OCI-M1 (cell line): ENCODE results near the gene INCA1.
"Not testable (repeated sequence)": the region's sequence is repeated elsewhere in the genome, so short reads cannot be mapped to it uniquely, and the experiment has no call there.

Source experiments
- DNase-seq: peaks from one replicate; lab custom pipeline; 2025; lab: John Stamatoyannopoulos, UW

INCA1 gene, protein sequence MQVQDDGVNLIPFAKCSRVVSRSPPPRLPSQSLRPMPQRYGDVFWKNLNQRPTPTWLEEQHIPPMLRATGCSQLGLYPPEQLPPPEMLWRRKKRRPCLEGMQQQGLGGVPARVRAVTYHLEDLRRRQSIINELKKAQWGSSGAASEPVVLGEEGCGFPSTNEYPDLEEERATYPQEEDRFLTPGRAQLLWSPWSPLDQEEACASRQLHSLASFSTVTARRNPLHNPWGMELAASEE

DNA sequence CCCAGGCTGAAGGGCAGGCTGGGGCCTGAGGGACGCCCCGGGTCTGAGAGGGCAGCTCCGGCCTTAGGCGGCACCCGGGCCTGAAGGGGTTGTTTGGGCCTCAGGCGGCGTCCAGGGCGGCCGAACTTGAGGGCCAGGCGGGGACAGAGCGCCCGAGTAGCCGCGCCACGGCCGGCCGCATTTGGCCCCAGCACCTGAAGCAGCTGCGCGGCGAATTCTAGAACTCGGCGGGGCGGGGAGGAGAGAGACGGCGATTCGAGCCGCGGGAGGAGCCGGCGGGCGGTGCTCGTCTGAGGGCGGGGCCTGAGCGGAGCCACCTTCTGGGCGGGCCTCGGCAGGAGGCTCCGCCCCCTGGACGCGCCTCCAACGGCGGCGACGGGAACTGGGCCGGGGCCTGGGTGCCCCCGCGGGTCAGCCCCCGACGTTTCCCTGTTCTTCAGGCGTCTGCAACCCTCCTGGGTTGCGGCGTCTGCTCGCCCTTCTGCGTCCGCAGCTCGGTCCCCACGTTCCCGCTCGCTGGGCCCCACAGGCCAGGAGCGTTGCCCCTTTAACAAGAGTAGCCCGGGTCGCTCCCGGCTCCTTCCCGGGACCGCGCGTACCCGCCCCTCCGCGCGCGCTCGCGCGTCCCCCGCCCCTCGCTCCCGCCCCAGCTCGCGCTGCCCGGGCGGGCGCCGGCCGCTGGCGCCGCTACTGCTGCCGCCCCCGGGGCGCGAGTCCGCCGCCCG is at the start of gene INCA1, which contains the start of gene KIF1C:
Gene INCA1, minus strand, starts transcription at position 221 of the 725 bp plus-strand sequence. CDS start 3,085 bp downstream, outside the sequence.
Gene KIF1C, plus strand, starts transcription at position 649 of the 725 bp plus-strand sequence. CDS start 2,297 bp downstream, outside the sequence.
- DNase-seq, result peak; percentile 98

DNA sequence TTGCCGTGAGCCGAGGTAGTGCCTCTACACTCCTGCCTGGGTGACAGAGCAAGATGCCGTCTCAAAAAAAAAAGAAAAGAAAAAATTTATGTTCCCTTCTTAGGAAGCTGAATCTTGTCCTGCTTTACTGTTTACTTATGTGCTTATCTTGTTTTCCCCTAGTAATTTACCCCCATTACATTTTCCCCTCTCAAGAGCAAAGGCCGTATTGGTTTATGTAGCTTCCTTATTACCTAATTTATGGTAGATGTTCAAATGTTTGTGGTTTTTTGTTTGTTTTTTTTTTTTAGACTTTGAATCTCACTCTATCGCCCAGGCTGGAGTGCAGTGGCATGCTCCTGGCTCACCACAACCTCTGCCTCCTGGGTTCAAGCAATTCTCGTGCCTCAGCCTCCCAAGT is 48.2 kb upstream of the INCA1 start:
- no peak for DNase-seq

DNA sequence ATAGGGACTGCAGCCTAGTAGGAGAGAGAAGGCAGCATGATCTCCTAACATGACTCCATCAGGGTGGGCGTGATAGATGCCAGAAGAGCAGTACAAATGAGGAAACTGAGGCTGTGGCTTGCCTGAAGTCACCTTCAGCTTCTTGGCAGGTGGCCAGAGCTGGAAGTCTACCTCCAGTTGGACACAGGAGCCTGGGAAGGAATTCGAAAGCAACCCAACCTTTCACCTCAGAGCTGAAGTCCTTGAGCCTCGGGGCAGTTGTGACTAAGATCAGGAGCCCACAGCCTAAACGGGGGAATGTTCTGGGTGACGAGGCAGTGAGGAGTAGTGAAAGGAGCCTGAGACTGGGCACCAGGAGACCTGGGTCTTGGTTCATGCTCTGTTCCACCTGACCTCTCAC is 47.3 kb upstream of the INCA1 start:
- no peak for DNase-seq

DNA sequence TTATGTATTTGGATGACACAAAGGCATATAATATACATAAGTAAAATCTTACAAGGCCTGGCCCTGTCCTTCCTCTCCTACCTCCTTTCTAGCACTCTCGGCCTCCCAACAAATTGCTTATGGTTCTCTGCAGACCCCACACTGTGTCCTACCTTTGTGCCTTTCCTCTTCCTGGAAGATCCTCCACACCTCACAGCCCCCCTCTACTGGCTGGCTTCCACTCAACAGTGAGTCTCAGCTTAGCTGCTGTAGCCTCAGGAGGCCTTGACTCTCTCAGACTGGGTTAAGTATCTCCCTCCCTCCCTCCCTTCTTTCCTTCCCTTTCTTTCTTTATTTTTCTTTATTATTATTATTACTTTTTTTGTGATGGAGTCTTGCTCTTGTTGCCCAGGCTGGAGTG is 46.2 kb upstream of the INCA1 start:
- DNase-seq, result no peak

DNA sequence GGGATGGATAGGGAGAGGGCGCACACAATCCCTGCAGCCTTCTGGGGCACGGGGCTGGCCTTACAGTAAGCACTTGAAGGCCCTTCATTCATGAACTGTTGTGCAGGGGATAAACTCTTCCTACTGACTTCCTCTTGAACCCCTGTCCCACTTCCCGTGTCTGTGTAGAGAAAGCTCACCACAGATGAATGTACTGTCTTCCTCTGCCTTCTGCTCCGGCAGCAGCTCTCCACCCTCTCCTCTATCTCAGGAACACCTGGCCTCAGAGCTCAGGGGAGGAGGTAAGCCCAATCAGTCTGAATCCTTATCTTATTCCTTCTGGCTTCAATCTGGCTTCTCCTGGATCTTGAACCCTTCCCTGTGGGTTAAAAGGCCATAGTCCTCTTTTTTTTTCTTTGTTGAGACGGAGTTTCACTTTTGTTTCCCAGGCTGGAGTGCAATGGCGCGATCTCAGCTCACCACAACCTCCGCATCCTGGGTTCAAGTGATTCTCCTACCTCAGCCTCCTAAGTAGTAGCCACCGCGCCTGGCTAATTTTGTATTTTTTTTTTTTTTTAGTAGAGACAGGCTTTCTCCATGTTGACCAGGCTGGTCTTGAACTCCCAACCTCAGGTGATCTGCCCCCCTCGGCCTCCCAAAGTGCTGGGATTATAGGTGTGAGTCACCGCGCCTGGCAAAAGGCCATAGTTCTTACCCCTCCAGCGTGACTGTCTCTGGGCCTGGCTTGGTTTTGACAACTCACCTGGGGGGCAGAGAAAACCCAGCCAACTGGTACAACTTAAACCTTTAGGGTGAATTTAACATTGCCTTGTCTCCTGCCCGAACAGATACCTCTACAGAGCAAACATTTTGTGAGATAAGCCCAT is 45.1 kb upstream of the INCA1 start:
- DNase-seq, result peak; percentile 73

DNA sequence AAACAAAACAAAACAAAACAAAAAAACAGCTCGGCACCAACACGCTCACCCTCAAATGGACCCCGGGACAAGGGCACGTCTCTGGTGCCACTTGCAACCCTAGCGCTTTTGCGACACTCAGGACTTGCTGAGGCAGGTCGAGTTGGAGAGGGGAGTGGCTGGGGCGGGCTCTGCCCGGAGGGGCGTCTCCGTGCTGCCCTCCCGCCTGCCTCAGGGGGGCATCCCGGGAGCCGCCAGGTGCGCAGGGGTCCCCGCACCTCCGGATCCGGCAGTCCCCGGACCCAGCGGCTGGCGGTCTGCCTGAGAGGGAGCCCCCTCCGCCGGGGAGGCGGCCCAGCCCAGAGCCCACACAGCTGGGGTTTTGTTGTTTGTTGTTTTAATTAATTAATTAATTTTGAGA is 38.0 kb upstream of the INCA1 start, which contains the start of gene SLC52A1:
Gene SLC52A1, minus strand, starts transcription at position 112 of the 400 bp plus-strand sequence. CDS start 820 bp downstream, outside the sequence.
- no peak for DNase-seq

DNA sequence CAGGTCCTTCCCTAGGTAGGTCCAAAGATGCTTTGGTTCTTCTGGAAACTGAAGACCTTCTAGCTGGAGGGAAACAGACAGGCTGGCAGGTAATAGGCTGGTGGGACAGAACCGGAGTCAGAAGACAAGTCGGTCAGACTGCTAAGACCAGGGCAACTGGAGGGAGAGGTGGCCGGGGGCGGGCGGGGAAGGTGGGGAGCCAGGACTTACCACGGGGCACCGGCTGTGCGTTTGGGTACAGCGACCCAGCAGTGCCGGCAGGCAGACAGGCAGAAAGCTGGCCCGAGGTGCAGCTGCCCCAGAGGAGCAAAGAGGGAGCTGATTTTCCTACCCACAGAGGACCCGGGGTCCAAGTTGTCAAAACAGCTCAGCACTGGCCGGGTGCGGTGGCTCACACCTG is 37.3 kb upstream of the INCA1 start:
- no peak for DNase-seq

DNA sequence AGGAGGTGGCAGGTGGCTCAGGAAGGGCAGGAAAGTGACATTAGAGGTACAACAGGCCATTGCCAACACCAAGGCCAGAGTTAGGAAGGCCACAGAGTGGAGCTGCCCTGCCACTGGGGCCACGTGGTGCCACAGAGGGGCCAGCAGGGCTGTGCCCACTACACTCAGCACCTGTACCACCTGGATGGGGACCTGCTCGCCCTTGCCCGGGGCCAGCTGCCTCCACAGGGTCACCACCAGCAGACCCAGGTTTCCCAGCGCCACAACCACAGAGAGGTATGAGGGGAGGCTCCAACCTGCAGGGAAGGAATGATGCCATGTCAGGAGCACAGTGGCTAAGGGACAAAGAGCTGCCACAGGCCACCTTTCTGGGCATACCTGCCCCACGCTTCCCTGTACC is 36.7 kb upstream of the INCA1 start:
- DNase-seq, result no peak

DNA sequence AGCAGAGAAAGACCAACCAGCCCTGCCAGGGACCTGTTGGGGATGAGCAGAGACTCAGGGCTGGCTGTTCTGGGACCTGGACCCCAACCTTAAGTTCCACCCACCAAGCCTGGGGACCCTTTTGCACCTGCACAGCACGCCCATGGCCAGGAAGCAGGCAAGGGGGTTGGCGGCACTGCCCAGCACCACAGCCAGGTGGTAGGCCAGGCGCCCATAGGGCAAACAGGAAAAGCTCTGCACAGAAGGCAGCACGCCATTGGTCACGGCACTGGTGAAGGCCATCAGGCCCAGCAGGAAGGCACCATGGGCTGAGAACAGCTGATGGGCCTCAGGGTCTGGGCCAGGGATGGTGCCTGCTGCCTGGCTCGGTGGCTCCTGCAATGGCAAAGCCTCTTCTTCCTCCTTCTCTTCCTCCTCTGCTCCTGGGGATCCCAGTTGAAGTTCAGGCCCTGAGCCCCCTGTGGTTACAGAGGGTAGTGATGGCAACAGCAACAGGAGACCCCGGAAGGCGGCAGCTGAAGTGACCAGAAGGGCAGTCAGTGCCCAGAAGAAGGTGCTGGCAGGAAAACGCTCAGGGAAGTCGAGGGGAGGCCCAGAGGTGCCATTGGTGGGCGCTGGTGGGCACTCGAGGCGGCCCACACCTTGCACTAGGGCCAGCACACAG is 36.2 kb upstream of the INCA1 start:
- DNase-seq, result no peak

DNA sequence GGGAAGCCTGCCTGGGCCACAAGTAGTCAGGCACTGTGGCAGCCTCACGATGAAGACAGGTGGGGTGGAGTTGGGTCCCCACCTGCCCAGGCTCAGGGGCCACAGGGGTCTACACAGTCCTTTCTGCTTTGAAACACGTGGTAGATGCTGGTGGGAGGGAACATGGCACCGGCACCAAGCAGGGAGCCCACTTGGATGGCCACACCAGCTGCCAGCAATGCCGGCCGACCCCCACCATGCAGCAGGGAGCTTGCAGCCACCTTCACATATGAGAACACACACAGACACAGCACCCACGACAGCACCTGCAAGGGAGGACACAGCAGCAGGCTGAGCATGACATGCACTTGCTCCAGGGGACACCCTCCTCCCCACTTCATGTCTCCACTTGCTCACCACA is 35.5 kb upstream of the INCA1 start:
- no peak for DNase-seq

DNA sequence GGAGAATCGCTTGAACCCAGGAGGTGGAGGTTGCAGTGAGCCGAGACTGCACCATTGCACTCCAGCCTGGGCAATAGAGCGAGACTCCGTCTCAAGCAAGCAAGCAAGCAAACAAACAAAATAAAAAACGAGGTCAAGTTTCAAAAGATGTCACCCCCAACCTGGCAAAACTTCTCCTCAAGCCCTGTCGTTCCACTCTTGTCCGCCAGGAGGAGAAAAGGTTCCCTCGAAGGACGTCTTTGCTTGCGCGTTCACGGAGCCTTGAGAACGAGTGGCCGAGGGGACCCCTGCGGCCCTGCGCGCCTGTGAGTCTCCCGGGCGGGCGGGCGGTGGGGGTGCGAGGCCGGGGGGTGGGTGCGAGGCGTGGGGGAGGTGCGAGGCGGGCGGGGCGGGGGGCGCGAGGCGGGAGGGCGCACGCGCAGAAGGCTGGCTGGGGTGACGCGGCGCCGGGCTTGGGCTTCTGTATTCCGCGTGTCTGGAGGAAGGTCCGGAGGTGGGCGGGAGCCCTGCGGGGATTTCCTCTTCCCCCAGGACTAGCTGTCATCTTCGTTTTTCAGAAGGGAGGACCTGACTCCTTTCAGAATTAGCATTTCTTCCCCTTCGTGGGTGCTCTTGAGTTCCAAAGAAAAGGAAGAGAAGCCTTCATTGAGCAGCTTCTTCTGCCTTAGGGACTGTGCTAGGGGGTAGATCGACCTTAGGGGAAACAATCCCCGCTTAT is 34.2 kb upstream of the INCA1 start:
- DNase-seq, result peak; percentile 93

DNA sequence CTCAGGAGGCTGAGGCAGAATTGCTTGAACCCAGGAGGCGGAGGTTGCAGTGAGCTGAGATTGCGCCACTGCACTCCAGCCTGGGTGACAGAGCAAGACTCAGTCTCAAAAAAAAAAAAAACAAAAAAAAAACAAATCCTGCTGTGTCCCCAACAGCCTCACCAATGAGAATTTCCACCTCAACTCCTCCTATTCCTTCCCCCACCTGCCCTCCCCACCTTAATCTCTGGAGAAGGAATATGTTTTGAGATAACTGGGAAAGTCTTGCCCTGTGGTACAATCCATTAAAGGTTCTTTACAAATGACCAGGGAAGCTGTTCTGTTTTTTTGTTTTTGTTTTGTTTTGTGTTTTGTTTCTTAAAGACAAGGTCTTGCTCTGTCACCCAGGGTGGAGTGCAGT is 32.8 kb upstream of the INCA1 start:
- DNase-seq, result not testable (repeated sequence)

DNA sequence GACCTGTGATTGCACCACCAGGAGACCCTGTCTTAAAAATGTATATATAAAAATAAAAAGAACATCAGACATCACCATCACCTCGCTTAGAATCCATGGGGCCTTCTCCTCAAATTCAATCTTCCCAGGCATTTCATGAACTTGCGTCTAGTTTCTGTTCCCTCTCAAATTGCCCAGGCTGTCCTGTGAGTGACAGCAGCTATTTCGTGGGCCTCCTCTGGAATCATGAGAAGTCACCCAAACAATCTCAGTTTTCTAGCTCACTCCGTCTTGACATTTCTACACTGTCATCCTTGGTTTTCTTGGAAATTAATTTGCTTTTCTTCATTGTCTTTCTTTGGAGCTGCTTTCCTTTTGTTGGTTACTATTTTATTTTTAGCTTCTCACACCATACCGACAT is 30.6 kb upstream of the INCA1 start:
- DNase-seq, result no peak

DNA sequence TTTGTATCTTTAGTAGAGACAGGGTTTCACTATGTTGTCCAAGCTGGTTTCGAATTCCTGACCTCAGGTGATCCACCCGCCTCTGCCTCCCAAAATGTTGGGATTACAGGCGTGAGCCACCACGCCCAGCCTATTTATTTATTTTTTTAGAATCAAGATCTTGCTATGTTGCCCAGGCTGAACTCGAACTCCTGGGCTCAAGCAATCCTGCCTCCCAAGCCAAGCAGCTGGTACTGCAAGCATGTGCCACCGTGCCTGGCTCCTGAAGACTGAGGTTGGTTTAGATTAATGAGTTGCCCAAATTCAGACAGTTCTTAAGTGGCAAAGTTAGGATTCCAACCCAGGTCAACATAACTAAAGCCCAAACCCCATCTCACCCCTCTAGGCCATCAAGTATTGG is 30.0 kb upstream of the INCA1 start:
- DNase-seq, result no peak

DNA sequence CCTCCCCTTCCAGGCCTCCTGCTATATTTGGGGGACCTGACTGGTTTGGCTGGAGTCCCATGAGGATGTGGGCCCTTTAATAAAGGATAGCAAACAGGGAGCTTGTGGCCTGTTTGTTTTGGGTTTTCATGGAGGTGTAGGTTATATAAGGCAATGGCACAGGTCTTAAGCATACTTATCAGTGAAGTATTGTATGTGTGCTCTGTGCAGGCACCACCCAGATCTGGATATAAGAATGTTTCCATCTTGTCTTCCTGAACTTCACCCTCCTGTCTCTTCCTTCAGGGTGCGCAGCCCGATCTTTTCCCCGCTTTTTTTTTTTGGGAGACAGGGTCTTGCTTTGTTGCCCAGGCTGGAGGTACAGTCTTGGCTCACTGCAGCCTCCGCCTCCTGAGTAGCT is 27.3 kb upstream of the INCA1 start:
- no peak for DNase-seq

DNA sequence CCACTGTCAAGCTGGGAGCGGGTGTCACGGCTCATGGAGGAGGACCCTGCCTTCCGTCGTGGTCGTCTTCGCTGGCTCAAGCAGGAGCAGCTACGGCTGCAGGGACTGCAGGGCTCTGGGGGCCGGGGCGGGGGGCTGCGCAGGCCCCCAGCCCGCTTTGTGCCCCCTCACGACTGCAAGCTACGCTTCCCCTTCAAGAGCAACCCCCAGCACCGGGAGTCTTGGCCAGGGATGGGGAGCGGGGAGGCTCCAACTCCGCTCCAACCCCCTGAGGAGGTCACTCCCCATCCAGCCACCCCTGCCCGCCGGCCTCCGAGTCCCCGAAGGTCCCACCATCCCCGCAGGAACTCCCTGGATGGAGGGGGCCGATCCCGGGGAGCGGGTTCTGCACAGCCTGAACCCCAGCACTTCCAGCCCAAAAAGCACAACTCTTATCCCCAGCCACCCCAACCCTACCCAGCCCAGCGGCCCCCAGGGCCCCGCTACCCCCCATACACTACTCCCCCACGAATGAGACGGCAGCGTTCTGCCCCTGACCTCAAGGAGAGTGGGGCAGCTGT is 26.3 kb upstream of the INCA1 start:
- DNase-seq, result no peak

DNA sequence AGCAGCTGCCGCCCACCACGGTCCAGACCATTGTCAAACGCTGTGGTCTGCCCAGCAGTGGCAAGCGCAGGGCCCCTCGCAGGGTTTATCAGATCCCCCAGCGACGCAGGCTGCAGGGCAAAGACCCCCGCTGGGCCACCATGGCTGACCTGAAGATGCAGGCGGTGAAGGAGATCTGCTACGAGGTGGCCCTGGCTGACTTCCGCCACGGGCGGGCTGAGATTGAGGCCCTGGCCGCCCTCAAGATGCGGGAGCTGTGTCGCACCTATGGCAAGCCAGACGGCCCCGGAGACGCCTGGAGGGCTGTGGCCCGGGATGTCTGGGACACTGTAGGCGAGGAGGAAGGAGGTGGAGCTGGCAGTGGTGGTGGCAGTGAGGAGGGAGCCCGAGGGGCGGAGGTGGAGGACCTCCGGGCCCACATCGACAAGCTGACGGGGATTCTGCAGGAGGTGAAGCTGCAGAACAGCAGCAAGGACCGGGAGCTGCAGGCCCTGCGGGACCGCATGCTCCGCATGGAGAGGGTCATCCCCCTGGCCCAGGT is 24.9 kb upstream of the INCA1 start:
- no peak for DNase-seq

DNA sequence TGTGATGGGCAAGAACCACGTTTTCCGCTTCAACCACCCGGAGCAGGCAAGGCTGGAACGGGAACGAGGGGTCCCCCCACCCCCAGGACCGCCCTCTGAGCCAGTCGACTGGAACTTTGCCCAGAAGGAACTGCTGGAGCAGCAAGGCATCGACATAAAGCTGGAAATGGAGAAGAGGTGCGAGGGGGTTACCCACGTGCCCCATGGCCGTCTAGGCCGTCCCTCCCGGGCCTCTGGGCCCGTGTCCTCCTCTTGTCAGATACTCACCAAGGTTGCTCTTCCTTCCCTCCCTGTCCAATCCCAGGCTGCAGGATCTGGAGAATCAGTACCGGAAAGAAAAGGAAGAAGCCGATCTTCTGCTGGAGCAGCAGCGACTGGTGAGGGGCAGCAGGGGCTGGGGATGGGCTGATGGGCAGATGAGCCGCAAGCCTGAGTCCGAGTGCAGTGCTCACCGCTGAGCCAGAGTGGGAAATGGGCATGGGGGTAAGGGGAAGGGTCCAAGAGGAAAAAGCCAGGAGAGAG is 23.2 kb upstream of the INCA1 start:
- DNase-seq, result no peak

DNA sequence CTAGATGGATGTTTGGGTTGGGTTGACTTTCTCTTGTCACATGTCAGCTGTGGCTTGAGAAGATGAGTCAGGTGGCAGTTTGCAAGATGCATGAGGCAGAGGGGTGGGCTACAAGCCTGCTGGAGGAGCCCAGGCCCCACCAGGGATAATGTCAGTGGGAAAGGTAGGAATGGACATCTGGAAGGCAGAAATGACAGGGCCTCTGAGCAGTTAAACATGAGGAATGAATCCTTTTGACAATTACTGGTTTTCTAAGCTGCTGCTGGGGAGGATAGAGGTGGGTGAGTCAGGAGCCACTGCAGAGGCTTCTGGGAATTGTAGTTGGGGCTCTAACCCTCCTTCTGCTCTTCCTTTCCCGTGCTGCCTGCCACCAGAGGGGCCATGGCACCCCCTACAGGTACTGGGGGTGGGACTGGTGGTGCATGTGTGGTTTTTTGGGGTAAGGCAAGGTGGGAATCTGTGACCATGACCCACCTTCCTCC is 22.2 kb upstream of the INCA1 start:
- DNase-seq, result peak; percentile 52

DNA sequence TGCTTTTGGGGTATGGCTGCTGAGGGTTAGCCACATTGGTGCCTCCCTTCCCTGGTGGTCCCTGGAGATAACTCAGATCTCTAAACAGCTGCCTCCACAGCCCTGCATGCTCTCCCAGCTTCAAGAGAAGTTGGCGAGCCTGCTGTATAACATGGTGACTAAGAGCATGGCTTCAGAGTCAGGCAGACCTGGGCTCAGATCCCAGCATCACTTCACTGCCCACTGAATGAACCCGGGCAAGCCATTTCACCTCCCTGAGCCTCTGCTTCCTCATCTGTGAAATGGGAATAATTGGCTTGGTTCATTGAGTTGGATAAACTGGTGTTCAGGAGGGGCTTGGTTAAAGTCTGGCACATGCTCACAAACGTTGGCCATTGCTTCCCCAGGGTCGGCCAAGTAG is 17.0 kb upstream of the INCA1 start:
- no peak for DNase-seq
